Measurements from ENCODE around the gene SIGMAR1. TPM values are rescaled to one million over a fixed set of nuclear protein-coding genes. Genes with fewer than 3 reads are reported as not detected.

The SIGMAR1 gene
- total and polyA plus RNA-seq, 4 donors = 116 to 210 (median 178) TPM

DNA sequence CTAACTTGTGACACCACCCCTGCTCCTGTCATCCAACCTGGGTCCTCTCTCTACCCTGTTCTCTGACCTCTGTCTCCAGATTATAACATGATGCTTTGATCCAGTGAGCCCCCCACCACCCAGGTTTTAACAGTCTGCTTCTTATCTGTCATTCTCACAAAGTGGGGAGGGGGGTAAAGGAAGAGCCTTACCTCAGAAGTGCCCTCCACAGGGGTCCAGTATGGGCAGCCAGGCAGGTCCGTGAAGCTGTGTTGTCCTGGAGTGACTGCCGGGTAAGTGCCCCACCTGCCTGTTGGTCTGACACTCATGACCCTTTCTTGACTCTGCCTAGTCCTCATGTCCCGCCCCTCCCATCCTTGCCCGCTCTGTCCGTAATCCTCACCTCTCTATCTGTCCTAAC lies 17.8 kb upstream of the SIGMAR1 start:
- DNase-seq (ENCODE audit: low spot score) = no peak
- no peaks in the 10 kb centered on the region for H3K9me3 ChIP-seq (ENCODE audit: control insufficient read depth in 4 of 4, low read length in 3 of 4)
- peaks cover 0 to 10% (median 0%) of the 10 kb centered on the region in 4 donors for H3K36me3 ChIP-seq (ENCODE audit: control insufficient read depth in 4 of 4, insufficient read depth in 3 of 4, low read depth in 1 of 4, low read length in 3 of 4)
- TF ChIP-seq RXRA (IDR thresholded peaks at IDR 0.05) = no peak
- no peak for TF ChIP-seq CTCF (IDR thresholded peaks at IDR 0.05; ENCODE audit: low read depth, low read length, missing input control)
- no peak for TF ChIP-seq HNF4A (conservative IDR thresholded peaks at IDR 0.05)
- TF ChIP-seq, protein P1, sequence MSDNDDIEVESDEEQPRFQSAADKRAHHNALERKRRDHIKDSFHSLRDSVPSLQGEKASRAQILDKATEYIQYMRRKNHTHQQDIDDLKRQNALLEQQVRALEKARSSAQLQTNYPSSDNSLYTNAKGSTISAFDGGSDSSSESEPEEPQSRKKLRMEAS (IDR thresholded peaks at IDR 0.05) = no peak
- no peak for TF ChIP-seq ZBTB33 (IDR thresholded peaks at IDR 0.05)
- TF ChIP-seq NR2F2 (IDR thresholded peaks at IDR 0.05) = no peak
- TF ChIP-seq ATF3 (IDR thresholded peaks at IDR 0.05) = no peak
- TF ChIP-seq FOXA2 (IDR thresholded peaks at IDR 0.05) = no peak
- TF ChIP-seq TAF1 (conservative IDR thresholded peaks at IDR 0.05) = no peak
- TF ChIP-seq, protein P2, sequence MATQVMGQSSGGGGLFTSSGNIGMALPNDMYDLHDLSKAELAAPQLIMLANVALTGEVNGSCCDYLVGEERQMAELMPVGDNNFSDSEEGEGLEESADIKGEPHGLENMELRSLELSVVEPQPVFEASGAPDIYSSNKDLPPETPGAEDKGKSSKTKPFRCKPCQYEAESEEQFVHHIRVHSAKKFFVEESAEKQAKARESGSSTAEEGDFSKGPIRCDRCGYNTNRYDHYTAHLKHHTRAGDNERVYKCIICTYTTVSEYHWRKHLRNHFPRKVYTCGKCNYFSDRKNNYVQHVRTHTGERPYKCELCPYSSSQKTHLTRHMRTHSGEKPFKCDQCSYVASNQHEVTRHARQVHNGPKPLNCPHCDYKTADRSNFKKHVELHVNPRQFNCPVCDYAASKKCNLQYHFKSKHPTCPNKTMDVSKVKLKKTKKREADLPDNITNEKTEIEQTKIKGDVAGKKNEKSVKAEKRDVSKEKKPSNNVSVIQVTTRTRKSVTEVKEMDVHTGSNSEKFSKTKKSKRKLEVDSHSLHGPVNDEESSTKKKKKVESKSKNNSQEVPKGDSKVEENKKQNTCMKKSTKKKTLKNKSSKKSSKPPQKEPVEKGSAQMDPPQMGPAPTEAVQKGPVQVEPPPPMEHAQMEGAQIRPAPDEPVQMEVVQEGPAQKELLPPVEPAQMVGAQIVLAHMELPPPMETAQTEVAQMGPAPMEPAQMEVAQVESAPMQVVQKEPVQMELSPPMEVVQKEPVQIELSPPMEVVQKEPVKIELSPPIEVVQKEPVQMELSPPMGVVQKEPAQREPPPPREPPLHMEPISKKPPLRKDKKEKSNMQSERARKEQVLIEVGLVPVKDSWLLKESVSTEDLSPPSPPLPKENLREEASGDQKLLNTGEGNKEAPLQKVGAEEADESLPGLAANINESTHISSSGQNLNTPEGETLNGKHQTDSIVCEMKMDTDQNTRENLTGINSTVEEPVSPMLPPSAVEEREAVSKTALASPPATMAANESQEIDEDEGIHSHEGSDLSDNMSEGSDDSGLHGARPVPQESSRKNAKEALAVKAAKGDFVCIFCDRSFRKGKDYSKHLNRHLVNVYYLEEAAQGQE (IDR thresholded peaks at IDR 0.05) = no peak
- no peaks in the 10 kb centered on the region for H3K27me3 ChIP-seq (ENCODE audit: control insufficient read depth in 4 of 4, insufficient read depth in 4 of 4, low read length in 3 of 4)
- H3K4me3 ChIP-seq (ENCODE audit: low read depth in 1 of 3, low read length in 3 of 3) = no peak overlapping the region
- H3K9ac ChIP-seq (ENCODE audit: low read depth in 1 of 2, low read length in 2 of 2) = no peak overlapping the region
- WGBS = 88% methylated on average over 5 of the region's 5 CpGs
- H3K4me1 ChIP-seq (ENCODE audit: control insufficient read depth in 4 of 4, insufficient read depth in 4 of 4, low read length in 3 of 4) = peaks cover 8 to 37% (median 31%) of the 10 kb centered on the region in 4 donors
- no peak overlapping the region for H3K27ac ChIP-seq (ENCODE audit: low read depth in 1 of 2, low read length in 2 of 2)

DNA sequence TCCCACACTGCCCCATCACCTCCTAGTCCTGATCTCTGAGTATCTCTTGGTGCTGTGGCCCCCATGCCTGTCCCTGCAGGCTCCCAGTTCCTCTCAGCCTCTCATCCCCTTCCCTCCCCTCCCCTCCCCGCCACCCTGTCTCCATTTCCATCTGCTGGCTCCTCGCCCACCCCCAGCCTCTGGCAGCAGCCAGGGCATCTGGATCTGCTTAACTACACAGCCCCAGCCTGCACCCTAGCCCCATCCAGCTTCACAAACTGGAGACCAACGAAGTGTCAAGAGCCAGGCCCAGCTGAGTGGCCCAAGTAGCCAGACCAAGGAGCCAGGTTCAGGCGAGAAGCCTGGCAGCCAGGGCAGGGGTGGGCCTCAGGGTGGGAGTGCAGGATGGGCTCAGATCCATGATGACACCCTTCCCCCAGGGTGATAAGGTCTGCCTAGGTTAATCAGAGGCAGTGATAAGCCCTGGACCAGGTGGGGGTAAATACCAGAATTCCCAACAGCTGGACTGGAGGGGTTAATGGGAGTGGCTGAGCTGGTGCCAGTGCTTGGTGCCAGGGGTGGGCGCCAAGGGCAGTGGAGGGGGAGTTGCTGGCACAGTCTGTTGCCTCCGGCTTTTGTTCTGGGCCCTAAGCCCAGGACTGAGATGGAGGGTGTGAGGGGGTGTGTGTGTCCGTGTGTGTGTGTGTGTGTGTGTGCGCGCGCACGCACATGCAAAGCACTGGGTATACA lies 16.9 kb upstream of the SIGMAR1 start:
- no peak overlapping the region for H3K4me3 ChIP-seq (ENCODE audit: low read depth in 1 of 3, low read length in 3 of 3)
- H3K9ac ChIP-seq (ENCODE audit: low read depth in 1 of 2, low read length in 2 of 2) = no peak overlapping the region
- no peaks in the 10 kb centered on the region for H3K9me3 ChIP-seq (ENCODE audit: control insufficient read depth in 4 of 4, low read length in 3 of 4)
- TF ChIP-seq SP1 (IDR thresholded peaks at IDR 0.05) = no peak
- TF ChIP-seq FOXA1 (IDR thresholded peaks at IDR 0.05) = no peak
- TF ChIP-seq EGR1 (IDR thresholded peaks at IDR 0.05; ENCODE audit: low read depth in 2 of 2) = no peak
- no peak for TF ChIP-seq ZBTB33 (IDR thresholded peaks at IDR 0.05)
- TF ChIP-seq RXRA (IDR thresholded peaks at IDR 0.05) = no peak
- TF ChIP-seq GABPA (IDR thresholded peaks at IDR 0.05 in 1 of 2, conservative IDR thresholded peaks at IDR 0.05 in 1 of 2) = no peak
- no peak for TF ChIP-seq RAD21 (IDR thresholded peaks at IDR 0.05)
- TF ChIP-seq NR2F2 (IDR thresholded peaks at IDR 0.05) = peak; percentile 41
- peaks cover 0 to 3% (median 2%) of the 10 kb centered on the region in 4 donors for H3K36me3 ChIP-seq (ENCODE audit: control insufficient read depth in 4 of 4, insufficient read depth in 3 of 4, low read depth in 1 of 4, low read length in 3 of 4)
- no peak overlapping the region for H3K27ac ChIP-seq (ENCODE audit: low read depth in 1 of 2, low read length in 2 of 2)
- WGBS = 43% methylated on average over 11 of the region's 11 CpGs
- H3K4me1 ChIP-seq (ENCODE audit: control insufficient read depth in 4 of 4, insufficient read depth in 4 of 4, low read length in 3 of 4) = peaks cover 8 to 46% (median 40%) of the 10 kb centered on the region in 4 donors
- no peak for DNase-seq (ENCODE audit: low spot score)
- H3K27me3 ChIP-seq (ENCODE audit: control insufficient read depth in 4 of 4, insufficient read depth in 4 of 4, low read length in 3 of 4) = no peaks in the 10 kb centered on the region

Measured in liver (tissue), 9 donors.